GM23248 (cell line): Measurements from ENCODE around the gene CNR1.

Experiments used
- EZH2 ChIP-seq: fragments of 200-600 bp; sonication (generic); IDR thresholded peaks from 2 replicates; pipeline ENCODE4 v1.6.1; 2018; ENCODE audit warnings: antibody characterized with exemption, mild to moderate bottlenecking; ENCODE audit not compliant: insufficient read depth, poor library complexity, severe bottlenecking
- EZH2phosphoT487 ChIP-seq: fragments of 200-600 bp; sonication (generic); IDR thresholded peaks from 2 replicates; pipeline ENCODE4 v1.6.1; 2018; ENCODE audit warnings: antibody characterized with exemption, moderate library complexity, mild to moderate bottlenecking, low read depth; ENCODE audit not compliant: insufficient read depth

DNA sequence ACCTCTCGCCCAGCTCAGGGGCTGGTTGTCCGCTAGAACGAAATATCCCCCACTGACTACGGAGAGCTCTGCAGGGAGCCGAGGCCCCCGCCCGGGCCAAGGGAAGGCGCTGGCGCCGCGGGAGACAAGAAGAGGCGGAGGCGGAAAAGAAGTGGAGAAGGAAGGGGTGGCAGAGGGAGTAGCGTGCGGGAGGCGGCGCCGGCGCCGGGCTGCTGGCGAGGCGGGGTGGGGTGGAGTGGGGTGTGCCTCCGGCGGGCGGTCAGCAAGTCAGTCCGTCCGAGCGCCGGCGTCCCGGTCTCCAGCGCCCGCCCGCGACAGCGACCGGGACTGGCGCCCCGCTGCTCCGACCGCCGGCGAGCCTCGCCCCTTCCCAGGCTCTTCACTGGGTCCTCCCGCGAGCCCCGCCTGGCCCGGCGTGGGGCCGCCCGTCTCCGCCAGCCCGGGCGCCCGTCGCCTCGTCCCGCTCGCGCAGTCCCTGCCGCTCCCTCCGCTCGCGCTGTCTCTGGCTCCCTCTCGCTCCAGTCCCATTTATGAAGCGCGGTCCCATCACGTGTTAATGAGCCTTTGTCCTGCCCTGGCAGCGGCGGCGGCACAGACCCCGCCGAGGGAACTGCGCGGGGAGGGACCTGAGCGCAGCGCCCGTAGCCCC is at the start of gene CNR1:
- no peak for TF ChIP-seq EZH2phosphoT487
- no peak for TF ChIP-seq EZH2
